Effector CD4-positive, alpha-beta T cell (primary cell): Measurements from ENCODE around the gene COPE.
"Not testable (repeated sequence)": the region's sequence is repeated elsewhere in the genome, so short reads cannot be mapped to it uniquely, and the experiment has no call there.

Source experiments
- DNase-seq: peaks from one replicate; pipeline ENCODE4 v3.0.0-alpha.2; 2020

The COPE gene

DNA sequence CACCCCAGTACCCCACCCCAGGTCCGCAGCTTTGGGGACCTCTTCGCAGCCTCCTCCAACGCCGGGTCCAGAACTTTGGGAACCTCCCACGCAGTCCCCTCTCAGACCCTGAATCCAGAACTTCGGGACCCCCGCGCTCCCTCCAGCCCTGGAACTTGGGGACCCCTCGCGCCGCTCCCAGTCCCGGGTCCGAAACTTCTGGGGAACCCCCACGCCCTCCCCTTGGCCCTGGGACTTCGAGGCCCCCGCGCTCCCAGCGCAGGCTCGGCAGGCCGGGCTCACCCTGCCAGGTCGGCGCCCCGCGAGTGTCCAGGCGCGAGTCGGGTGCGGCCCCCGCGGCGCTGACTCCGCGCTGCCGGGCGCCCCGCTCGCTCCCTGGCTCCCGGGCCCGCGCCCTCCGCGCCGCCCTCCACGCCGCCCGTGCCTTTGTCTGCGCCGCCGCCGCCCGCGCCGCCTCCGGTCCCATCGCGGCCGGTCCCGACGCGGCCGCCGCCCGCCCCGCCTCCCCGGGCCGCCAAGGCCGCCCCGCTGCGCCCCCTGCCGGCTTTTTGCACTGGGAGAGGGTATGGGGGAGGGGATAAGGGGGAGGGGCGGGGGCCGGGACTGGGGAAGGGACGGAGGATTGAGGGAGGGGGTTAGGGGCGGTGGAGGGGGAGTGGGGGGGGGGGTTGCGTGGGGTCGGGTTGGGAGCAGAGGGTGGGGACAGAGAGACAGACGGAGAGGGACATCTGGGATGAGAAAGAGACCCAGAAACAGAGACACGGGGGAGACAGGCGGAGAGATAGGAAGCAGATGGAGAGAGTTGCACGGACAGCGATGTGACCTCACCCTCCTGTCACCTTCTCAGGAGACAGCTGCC, 21.8 kb upstream of the COPE start, which contains the start of gene HOMER3:
Gene HOMER3, minus strand, starts transcription at position 449 of the 859 bp plus-strand sequence. CDS start 2,235 bp downstream, outside the sequence.
- DNase-seq: peak; percentile 64

DNA sequence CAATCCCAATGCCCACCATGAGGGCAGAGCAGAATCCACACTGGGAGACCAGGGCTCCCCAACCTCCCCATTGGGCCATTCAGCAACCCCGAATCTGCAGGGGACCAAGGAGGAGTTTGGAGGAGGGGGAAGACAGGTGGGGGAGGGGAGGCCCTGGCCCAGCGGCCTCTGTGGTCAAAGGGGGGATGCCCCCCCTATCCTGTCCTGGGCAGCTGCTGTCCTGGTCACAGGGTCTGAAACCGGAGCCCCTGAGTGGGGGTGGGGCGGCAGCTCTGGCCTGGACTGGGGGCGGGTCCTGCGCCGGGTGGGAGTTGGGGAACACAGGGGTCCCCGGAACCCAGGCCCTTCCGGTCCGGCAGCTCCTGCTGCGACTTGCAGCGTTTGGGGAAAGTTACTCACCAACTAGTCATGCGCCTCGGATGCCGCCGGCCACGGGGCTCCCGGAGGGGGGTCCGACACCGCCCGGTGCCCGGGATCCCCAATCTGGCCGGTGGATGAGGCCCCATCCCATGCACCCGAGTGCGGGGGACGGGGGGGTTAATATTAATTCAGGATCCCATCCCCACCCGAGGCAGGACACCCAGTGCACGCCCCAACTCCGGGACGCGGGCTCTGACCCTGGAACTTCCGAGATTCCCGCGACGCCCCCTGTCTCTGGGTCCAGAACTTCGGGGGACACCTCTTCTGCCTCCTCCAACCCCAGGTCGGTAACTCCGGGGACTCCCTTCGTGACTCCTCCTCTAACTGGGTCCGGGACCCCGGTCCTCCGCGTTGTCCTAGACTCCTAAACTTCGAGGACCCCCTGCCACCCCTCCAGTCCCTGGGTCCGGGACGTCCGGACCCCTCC, 21.0 kb upstream of the COPE start:
- no peak for DNase-seq

- DNase-seq: no peak
Observed at GRCh38 chr19:18939163-18939562, 20.0 kb upstream of the COPE start.

DNA sequence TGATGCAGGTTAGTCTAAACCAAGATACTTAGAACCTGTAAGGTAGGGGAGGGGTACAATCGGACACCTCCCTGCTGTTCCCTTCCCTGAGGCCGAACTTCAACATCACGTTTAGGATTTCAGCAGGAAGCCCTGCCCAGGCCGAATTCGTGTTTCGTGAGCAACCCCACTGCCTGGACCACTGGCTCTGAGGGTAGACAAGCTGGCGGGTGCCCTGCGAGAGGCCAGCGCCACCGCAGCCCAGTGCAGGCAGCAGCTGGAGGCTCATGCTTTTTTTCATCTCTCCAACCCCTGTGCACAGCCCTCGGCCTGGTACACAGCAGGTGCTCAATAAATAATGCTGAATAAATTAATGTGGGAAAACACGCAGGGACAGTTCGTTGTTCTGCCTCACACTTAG, 14.1 kb upstream of the COPE start:
- no peak for DNase-seq

DNA sequence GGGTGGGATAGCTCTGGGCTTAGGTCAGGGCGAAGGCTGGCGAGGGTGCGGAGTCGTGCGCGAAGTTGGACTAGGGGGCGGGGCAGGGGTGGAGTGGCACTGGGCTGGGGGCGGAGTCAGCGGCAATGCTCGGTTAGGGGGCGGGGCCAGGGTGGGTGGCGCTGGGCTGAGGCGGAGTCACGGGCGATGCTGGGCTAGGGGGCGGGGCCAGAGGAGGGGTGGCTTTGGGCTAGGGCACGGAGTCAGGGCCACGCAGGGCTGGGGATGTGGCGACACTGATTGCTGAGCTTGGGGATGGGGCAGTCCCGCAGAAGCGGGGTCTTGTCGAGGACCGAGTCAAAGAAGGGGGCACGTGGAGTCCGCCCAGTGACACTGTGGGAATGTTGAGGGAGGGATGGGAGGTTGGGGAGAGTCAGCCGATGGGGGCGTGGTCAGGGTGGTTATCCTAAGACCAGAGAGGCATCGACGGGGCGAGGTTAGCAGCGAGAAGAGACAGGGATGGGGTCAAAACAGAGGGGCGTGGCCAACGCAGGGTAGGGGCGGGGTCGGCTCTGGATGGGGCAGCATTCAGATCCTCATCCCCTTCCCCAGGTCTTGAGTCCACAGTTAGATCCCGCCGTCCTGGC, 13.1 kb upstream of the COPE start:
- peak; percentile 78 for DNase-seq

GRCh38 chr19:18931316-18932162, 12.4 kb upstream of the COPE start:
- no peak for DNase-seq

DNA sequence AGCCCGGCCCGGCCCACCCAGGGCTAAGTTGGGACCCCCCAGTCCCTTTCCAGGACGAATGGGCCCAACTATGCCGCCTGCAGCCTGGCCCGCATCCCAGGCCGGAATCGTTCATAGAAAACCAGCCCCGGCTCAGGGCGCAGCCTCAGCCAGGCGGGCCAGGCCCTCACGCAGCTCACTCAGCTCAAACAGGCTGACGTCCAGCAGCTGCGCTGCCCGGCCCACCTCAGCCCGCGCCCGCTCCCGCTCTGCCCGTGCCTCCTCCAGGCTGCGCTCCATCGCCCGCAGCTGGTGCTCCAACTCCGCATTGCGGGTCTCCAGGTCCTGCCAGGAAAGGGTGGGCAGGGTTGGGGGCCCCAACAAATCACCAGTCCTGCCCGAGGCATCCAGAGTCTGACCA, 10.1 kb upstream of the COPE start:
- no peak for DNase-seq

GRCh38 chr19:18928018-18928805, 9.0 kb upstream of the COPE start:
- DNase-seq: no peak

- no peak for DNase-seq
Observed at GRCh38 chr19:18924684-18925213, 5.6 kb upstream of the COPE start.

DNA sequence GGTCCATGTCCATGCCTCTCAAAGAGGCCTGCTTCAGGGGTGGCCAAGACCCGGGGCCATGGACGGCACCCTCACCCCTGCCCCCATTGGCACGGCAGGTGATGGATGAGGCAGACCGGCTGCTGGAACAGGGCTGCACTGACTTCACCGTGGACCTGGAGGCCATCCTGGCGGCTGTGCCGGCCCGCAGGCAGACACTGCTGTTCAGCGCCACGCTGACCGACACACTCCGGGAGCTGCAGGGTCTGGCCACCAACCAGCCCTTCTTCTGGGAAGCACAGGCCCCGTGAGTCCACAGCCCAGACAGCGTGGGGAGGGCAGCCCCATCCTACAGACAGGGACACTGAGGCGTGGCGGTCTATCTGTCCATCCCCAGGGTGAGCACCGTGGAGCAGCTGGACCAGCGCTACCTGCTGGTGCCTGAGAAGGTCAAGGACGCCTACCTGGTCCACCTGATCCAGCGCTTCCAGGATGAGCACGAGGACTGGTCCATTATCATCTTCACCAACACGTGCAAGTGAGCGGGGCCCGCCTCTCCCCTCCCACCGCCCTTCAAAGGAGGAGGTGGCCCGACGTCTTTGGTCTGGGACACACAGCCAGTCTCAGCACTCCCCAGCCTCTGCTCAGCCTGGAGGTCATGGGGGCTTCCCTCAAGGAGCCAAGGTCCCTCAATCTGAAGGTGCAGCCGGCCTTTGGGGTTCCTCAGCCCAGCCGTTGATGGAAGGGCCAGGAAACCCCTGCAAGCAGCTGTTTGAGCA, 3.2 kb upstream of the COPE start:
- no peak for DNase-seq

DNA sequence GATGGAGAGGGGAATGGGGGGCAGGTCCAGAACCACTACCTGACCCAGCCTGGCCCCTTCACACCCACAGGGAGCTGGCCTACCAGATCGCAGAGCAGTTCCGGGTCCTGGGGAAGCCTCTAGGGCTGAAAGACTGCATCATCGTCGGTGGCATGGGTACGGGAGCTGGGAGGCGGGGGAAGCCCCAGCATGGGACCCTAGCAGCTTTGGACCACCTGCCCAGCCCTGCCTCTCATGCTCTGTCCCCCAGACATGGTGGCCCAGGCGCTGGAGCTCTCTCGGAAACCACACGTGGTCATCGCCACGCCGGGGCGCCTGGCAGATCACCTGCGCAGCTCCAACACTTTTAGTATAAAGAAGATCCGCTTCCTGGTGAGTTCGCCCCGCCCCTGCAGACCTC, 2.4 kb upstream of the COPE start:
- no peak for DNase-seq

DNA sequence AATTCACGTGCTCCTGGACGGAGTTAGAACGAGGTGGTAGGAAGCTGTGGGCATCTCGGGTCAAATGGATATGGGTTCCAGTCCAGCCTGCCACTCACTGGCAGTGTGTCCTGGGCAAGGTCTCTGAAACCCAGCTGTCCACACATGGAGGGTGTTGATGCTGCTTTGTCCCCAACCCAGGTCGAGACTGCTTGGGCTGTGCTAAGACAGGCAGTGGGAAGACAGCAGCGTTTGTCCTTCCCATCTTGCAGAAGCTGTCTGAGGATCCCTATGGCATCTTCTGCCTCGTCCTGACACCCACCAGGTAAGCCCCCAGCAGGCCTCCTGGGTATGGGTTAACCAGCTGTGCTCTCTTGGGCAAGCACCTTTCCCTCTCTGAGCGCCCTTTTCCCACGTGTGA, 1.2 kb upstream of the COPE start:
- no peak for DNase-seq

GRCh38 chr19:18919900-18920214, 670 bp upstream of the COPE start:
- no peak for DNase-seq

DNA sequence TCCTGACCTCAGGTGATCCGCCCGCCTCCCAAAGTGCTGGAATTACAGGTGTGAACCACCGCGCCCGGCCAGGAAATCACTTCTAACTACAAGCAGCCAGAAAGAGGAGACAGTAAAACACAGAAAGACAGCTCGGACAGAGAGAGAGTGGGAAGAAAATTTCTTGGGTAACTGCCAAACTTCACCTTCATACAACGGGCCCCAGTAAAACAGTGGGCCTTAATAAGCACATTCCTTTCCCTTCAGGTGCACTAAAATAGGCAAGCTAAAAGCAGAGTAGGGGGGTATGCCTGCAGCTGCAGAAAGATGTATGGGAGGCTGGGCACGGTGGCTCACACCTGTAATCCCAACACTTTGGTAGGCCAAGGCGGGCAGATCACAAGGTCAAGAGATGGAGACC, 1.6 kb downstream of the COPE start:
- not testable (repeated sequence) for DNase-seq

DNA sequence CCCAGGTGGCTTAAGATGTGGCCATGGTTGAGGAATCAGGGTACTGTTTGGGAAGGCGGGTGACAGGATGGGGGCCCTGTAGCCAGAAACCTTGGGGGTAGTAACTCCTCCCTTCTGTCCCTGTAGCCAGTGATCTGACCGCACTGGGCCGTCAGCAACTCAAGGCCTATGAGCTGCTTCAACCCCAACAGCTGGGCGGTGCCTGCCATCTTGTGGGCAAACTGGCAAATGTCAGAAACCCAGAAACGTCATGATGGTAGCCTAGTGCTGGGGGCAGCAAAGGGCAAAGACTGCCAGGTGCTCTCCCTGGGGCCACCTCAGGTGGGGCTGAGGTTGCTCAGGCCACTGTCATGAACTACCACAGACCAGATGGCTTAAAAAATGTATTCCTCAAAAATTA, 3.5 kb downstream of the COPE start:
- DNase-seq: no peak

DNA sequence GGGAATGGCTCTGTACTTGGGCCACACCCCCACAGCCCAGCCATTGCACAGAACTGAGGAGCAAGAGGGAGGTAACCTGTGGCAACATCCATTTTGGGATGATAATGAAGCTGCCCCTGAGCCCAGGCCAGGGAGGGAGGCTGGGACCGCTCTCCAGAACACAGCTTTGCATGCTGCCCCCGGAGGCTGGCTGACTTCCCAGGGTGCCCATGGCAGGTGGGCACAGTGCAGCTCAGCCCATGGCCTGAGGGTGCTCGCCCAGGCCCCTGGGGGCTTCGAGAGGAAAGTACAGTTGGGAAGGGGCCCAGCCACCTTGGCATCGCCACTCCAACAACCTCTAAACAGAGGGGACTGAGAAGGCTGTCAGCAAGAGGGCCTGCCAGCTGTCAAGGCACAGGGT, 5.7 kb downstream of the COPE start:
- no peak for DNase-seq

DNA sequence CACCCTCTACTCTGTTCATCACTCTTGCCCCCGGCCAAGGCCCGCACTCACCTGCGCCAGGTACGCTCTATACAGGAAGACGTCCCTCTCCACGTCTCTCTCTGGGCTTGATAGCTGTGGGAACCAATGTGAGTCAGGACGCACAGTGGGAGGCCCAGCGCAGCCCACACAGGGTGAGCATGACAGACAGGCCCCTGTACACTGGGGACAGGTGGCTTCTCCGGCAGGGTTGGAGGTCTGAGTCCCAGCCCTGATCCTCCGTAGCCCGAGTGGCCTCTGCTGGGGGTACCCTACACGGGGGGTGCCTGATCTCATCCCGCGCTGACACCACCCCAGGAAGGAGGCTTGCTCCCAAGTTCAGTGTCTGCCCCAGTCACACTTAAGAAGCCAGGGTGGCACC, 6.3 kb downstream of the COPE start:
- DNase-seq: no peak

DNA sequence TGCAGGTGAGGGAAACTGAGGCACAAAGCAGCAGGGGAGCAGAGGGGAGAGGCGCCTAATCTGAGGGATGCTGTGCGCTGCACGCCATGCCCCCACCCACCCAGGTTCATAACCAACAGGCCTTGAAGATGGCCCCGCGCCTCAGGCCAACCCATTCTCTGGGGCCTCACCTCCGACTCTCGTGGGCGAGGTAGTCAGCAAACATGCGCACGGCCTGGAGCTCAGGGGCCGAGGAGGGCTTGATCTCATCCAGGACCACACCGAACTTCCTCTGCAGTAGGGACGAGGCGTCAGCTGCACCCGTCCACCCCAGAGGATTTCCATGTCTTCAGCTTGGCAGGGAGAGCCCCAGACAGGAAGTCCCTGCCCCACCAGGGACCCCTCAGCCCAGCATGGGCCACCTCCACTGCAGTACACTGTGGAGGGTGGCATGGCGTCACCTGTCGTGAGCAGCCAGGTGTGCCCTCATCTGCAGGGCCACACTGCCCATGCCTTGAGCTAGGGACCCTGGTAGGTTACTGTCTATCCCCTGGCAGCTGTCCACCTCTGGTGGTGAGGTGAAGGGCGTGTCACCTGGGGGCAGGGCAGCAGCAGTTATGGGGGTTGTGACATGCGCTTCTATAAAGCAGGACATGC, 8.3 kb downstream of the COPE start:
- no peak for DNase-seq

- DNase-seq: no peak
Observed at GRCh38 chr19:18910010-18910409, 9.2 kb downstream of the COPE start.

DNA sequence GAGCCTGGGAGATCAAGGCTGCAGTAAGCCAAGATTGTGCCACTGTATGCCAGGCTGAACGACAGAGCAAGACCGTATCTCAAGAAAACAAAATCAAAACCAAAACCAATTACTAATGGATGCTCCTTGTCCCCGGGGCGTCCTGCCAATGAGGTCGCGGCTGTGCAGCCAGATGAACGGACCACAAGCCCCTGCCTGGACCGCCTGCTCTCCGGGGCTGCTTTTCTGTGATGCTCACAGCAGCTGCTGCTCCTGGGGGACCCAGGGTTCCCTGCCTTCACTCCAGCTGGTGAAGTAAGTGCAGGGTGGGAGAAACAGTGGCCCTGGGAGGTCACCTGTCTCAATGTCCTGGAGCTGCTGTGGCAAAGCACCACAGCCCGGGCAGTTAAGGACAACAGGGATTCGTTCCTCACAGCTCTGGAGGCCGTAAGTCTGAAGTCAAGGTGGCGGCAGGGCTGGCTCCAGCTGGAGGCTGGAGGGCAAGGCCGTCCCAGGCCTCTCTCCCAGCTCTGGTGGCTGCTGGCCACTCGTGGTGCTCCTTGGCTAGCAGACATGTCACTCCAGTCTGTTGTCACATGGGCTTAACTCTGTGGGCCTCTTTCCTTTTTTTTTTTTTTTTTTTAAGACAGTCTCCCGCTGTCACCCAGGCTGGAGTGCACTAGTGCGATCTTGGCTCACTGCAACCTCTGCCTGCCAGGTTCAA, 10.1 kb downstream of the COPE start:
- DNase-seq: no peak
